IMR-90 (cell line): ENCODE results near the gene SLC4A9. TPM values are rescaled to one million over a fixed set of nuclear protein-coding genes. Genes with fewer than 3 reads are reported as not detected.

ENCODE experiments used
- ATAC-seq: fragments of 200-7000 bp; cut with Tn5 transposase; 2 replicates; pipeline ENCODE4 v1.9.1; 2020; ENCODE audit warnings: low read depth, mild to moderate bottlenecking, moderate library complexity
- BruUV-seq: library from RNA; stranded (reverse); fragments of 400-500 nt; replicated peaks from 2 replicates; lab custom pipeline; 2021; lab: Mats Ljungman, UMichigan
- CTCF ChIA-PET: fragments of 300-600 bp; formaldehyde crosslinking; extraction: SDS; loops from one replicate; lab custom pipeline; 2021; ENCODE audit warnings: antibody characterized with exemption; lab: Yijun Ruan, JAX
- POLR2A ChIA-PET: fragments of 300-600 bp; sonication (Branson Sonifier 250); formaldehyde crosslinking; loops from one replicate; lab custom pipeline; 2022; ENCODE audit warnings: antibody characterized with exemption; ENCODE audit not compliant: unreplicated experiment; lab: Charles Lee
- DNase-seq: peaks from one replicate; pipeline ENCODE4 v3.0.0; 2013
- H2AFZ ChIP-seq: replicated peaks from 2 replicates; pipeline ENCODE3; 2013; ENCODE audit warnings: low read length, mild to moderate bottlenecking; ENCODE audit not compliant: poor library complexity
- H2AK5ac ChIP-seq: 2 replicates; pipeline ENCODE4 v1.6.1; 2013; ENCODE audit warnings: low read depth, low read length, inconsistent platforms
- H2AK9ac ChIP-seq: replicated peaks from 2 replicates; pipeline ENCODE3; 2013; ENCODE audit warnings: mild to moderate bottlenecking, low read depth, low read length, moderate library complexity; ENCODE audit not compliant: poor library complexity
- H2BK120ac ChIP-seq: 2 replicates; pipeline ENCODE4 v1.6.1; 2013; ENCODE audit warnings: low read depth, low read length, inconsistent platforms
- H2BK15ac ChIP-seq: 3 replicates; pipeline ENCODE4 v1.6.1; 2013; ENCODE audit warnings: low read depth, low read length, inconsistent platforms
- H2BK20ac ChIP-seq: 2 replicates; pipeline ENCODE4 v1.6.1; 2013; ENCODE audit warnings: low read depth, mild to moderate bottlenecking, inconsistent platforms, low read length, moderate library complexity
- H2BK5ac ChIP-seq: 2 replicates; pipeline ENCODE4 v1.6.1; 2013; ENCODE audit warnings: mild to moderate bottlenecking, low read depth, low read length, inconsistent platforms; ENCODE audit not compliant: poor library complexity, severe bottlenecking
- H3K14ac ChIP-seq: replicated peaks from 2 replicates; pipeline ENCODE4 v1.6.1; 2013; ENCODE audit warnings: low read depth, low read length, inconsistent platforms
- H3K18ac ChIP-seq: 2 replicates; pipeline ENCODE4 v1.6.1; 2013; ENCODE audit warnings: low read depth, low read length, control low read depth
- H3K23ac ChIP-seq: 2 replicates; pipeline ENCODE4 v1.6.1; 2013; ENCODE audit warnings: low read depth, low read length, inconsistent platforms
- H3K27ac ChIP-seq: 2 replicates; pipeline ENCODE4 v1.5.1; 2013; ENCODE audit warnings: mild to moderate bottlenecking, control low read depth, low read length; ENCODE audit not compliant: insufficient read depth
- H3K27me3 ChIP-seq: 2 replicates; pipeline ENCODE4 v1.6.1; 2013; ENCODE audit warnings: low read length; ENCODE audit not compliant: control insufficient read depth, insufficient read depth
- H3K36me3 ChIP-seq: 2 replicates; pipeline ENCODE4 v1.6.1; 2013; ENCODE audit warnings: low read length, mixed read lengths; ENCODE audit not compliant: control insufficient read depth, insufficient read depth
- H3K4ac ChIP-seq: 2 replicates; pipeline ENCODE4 v1.6.1; 2013; ENCODE audit warnings: low read depth, low read length, inconsistent platforms
- H3K4me1 ChIP-seq: 2 replicates; pipeline ENCODE4 v1.6.1; 2013; ENCODE audit warnings: low read length, mixed read lengths; ENCODE audit not compliant: control insufficient read depth, insufficient read depth
- H3K4me2 ChIP-seq: 2 replicates; pipeline ENCODE4 v1.6.1; 2013; ENCODE audit warnings: low read depth, mild to moderate bottlenecking, control low read depth, low read length, moderate library complexity
- H3K4me3 ChIP-seq: 2 replicates; pipeline ENCODE4 v1.5.1; 2013; ENCODE audit warnings: low read depth, mild to moderate bottlenecking, control low read depth, low read length, moderate library complexity; ENCODE audit not compliant: insufficient read depth
- H3K56ac ChIP-seq: 2 replicates; pipeline ENCODE4 v1.6.1; 2013; ENCODE audit warnings: low read length, inconsistent platforms; ENCODE audit not compliant: insufficient read depth; ENCODE audit errors: extremely low read depth
- H3K79me1 ChIP-seq, 2 experiments: 2 replicates each; pipeline ENCODE4 v1.6.1; 2013; ENCODE audit warnings: low read length in 2 of 2, inconsistent platforms in 1 of 2, low read depth in 1 of 2
- H3K9ac ChIP-seq: 2 replicates; pipeline ENCODE4 v1.6.1; 2013; ENCODE audit warnings: low read depth, low read length, control low read depth
- H3K9me1 ChIP-seq: 2 replicates; pipeline ENCODE4 v1.6.1; 2013; ENCODE audit warnings: low read length, inconsistent platforms; ENCODE audit not compliant: insufficient read depth
- H3K9me3 ChIP-seq: 2 replicates; pipeline ENCODE4 v1.6.1; 2013; ENCODE audit warnings: low read length; ENCODE audit not compliant: control insufficient read depth, insufficient read depth
- H4K20me1 ChIP-seq: 2 replicates; pipeline ENCODE4 v1.6.1; 2013; ENCODE audit warnings: low read length, inconsistent platforms; ENCODE audit not compliant: insufficient read depth
- H4K5ac ChIP-seq: 2 replicates; pipeline ENCODE4 v1.6.1; 2013; ENCODE audit warnings: mild to moderate bottlenecking, low read depth, low read length, control low read depth
- H4K8ac ChIP-seq, 2 experiments: 2 replicates each; pipeline ENCODE4 v1.6.1; 2013; ENCODE audit warnings: low read depth in 2 of 2, low read length in 2 of 2, control low read depth in 1 of 2, inconsistent platforms in 1 of 2
- H4K91ac ChIP-seq: 2 replicates; pipeline ENCODE4 v1.6.1; 2013; ENCODE audit warnings: low read depth, low read length, inconsistent platforms; ENCODE audit not compliant: insufficient read depth
- CEBPB ChIP-seq: IDR thresholded peaks from 2 replicates; pipeline ENCODE4 v1.6.1; 2012; ENCODE audit warnings: low read depth, low read length, improper control_type of control experiment
- CHD1 ChIP-seq: IDR thresholded peaks from 2 replicates; pipeline ENCODE4 v1.6.1; 2012; ENCODE audit warnings: low read depth, low read length, improper control_type of control experiment
- CTCF ChIP-seq: conservative IDR thresholded peaks from 2 replicates; pipeline ENCODE4 v1.5.1; 2012; ENCODE audit warnings: mild to moderate bottlenecking, low read depth, low read length, improper control_type of control experiment
- ELK1 ChIP-seq: fragments of 150-350 bp; IDR thresholded peaks from 2 replicates; pipeline ENCODE4 v1.6.1; 2016; ENCODE audit warnings: low read depth, mild to moderate bottlenecking, low read length, moderate library complexity, borderline replicate concordance
- FOS ChIP-seq: fragments of 150-350 bp; IDR thresholded peaks from 2 replicates; pipeline ENCODE4 v1.6.1; 2016; ENCODE audit warnings: low read depth, low read length
- MAZ ChIP-seq: IDR thresholded peaks from 2 replicates; pipeline ENCODE4 v1.6.1; 2012; ENCODE audit warnings: low read depth, mild to moderate bottlenecking, low read length, improper control_type of control experiment, moderate library complexity, borderline replicate concordance
- RAD21 ChIP-seq: IDR thresholded peaks from 2 replicates; pipeline ENCODE4 v1.6.1; 2012; ENCODE audit warnings: low read length, improper control_type of control experiment
- RCOR1 ChIP-seq: IDR thresholded peaks from 2 replicates; pipeline ENCODE4 v1.6.1; 2012; ENCODE audit warnings: mild to moderate bottlenecking, low read length, improper control_type of control experiment; ENCODE audit not compliant: insufficient replicate concordance
- SMC3 ChIP-seq: fragments of 150-350 bp; IDR thresholded peaks from 2 replicates; pipeline ENCODE4 v1.6.1; 2016; ENCODE audit warnings: low read depth, mild to moderate bottlenecking, antibody characterized with exemption, low read length, moderate library complexity
- WGBS, 2 experiments: methylation state at CpG; one replicate each; pipeline versions ENCODE4 v1.1.5 to v1.1.7; 2013; ENCODE audit warnings: missing lambda C conversion rate in 2 of 2; ENCODE audit not compliant: insufficient read length in 1 of 2; ENCODE audit errors: extremely low coverage in 2 of 2; 5-methylcytosine and 5-hydroxymethylcytosine counted together
- dilution Hi-C: fragments of 300-500 bp; cut with HindIII; formaldehyde crosslinking; loops from one replicate; pipeline ENCODE4 v1.14.3; 2018; ENCODE audit warnings: low sequenced_read_pairs; ENCODE audit not compliant: unreplicated experiment
- in situ Hi-C: fragments of 300-500 bp; cut with MboI; formaldehyde crosslinking; loops from 3 replicates; pipeline ENCODE4 v1.14.3; 2019; ENCODE audit warnings: low sequenced_read_pairs, inconsistent platforms, mixed read lengths
- intact Hi-C: fragments of 100-400 bp; cut with micrococcal nuclease; formaldehyde crosslinking; loops from 2 replicates; pipeline ENCODE4 v1.10.0; 2022
- polyA plus RNA-seq, 3 experiments: library from polyadenylated mRNA; depleted of rRNA; stranded (reverse); fragments of >200 nt; gene quantifications; 2 replicates each; pipeline ENCODE4 v1.2.3, GENCODE V29; 2012; ENCODE audit warnings: low replicate concordance in 1 of 3
- total RNA-seq: library from RNA; depleted of rRNA; stranded (reverse); fragments of >200 nt; gene quantifications from 2 replicates; pipeline ENCODE4 v1.2.3, GENCODE V29; 2012
- TF ChIP-seq, protein P1 (sequence below): fragments of 150-350 bp; IDR thresholded peaks from 2 replicates; pipeline ENCODE4 v1.6.1; 2017; ENCODE audit warnings: mild to moderate bottlenecking, antibody characterized with exemption, low read length, low read depth

The SLC4A9 gene
- total and polyA plus RNA-seq, 2 of the 4 experiments (the other 2 are of a cell fraction): not detected

GRCh38 chr5:140383300-140383699, 23.3 kb downstream of the SLC4A9 start:
- Histone ChIP-seq H3K9me1 (no peaks in the 10 kb centered on the region), H3K56ac (no peak overlapping the region), H4K8ac (no peak overlapping the region), H4K20me1 (no peaks in the 10 kb centered on the region), H3K27me3 (no peaks in the 10 kb centered on the region), H3K9ac (no peak overlapping the region), H3K4me1 (no peaks in the 10 kb centered on the region), H4K91ac (no peak overlapping the region), H2AK9ac (no peak overlapping the region), H2BK20ac (no peak overlapping the region), H3K18ac (no peak overlapping the region), H2AK5ac (no peak overlapping the region), H2BK15ac (no peak overlapping the region), H3K4me3 (no peak overlapping the region), H3K36me3 (no peaks in the 10 kb centered on the region), H2BK5ac (no peak overlapping the region), H2BK120ac (no peak overlapping the region), H3K14ac (no peak overlapping the region), H2AFZ (no peak overlapping the region), H3K79me1 (no peaks in the 10 kb centered on the region), H3K9me3 (no peaks in the 10 kb centered on the region), H3K4ac (no peak overlapping the region), H3K23ac (no peak overlapping the region), H3K4me2 (no peak overlapping the region), H3K27ac (no peak overlapping the region), H4K5ac (no peak overlapping the region)
- POLR2A ChIA-PET: no interaction called here
- CTCF ChIA-PET: no interaction called here
- no TSS peak for BruUV-seq
- TF ChIP-seq CEBPB (no peak), SMC3 (no peak), CTCF (no peak), RAD21 (no peak), CHD1 (no peak), MAZ (no peak), RCOR1 (no peak), FOS (no peak), ELK1 (no peak)
- TF ChIP-seq, protein P1, sequence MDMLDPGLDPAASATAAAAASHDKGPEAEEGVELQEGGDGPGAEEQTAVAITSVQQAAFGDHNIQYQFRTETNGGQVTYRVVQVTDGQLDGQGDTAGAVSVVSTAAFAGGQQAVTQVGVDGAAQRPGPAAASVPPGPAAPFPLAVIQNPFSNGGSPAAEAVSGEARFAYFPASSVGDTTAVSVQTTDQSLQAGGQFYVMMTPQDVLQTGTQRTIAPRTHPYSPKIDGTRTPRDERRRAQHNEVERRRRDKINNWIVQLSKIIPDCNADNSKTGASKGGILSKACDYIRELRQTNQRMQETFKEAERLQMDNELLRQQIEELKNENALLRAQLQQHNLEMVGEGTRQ: no peak
- ATAC-seq: no peak
- in situ Hi-C loops (no loop called here), dilution Hi-C loops (no loop called here), intact Hi-C loops (no loop called here)
- WGBS, 2 experiments: no CpG with 5 or more reads among the region's 2 CpGs
- no peak for DNase-seq
